Measurements from ENCODE around the gene EPHA4.

Gene EPHA4

DNA sequence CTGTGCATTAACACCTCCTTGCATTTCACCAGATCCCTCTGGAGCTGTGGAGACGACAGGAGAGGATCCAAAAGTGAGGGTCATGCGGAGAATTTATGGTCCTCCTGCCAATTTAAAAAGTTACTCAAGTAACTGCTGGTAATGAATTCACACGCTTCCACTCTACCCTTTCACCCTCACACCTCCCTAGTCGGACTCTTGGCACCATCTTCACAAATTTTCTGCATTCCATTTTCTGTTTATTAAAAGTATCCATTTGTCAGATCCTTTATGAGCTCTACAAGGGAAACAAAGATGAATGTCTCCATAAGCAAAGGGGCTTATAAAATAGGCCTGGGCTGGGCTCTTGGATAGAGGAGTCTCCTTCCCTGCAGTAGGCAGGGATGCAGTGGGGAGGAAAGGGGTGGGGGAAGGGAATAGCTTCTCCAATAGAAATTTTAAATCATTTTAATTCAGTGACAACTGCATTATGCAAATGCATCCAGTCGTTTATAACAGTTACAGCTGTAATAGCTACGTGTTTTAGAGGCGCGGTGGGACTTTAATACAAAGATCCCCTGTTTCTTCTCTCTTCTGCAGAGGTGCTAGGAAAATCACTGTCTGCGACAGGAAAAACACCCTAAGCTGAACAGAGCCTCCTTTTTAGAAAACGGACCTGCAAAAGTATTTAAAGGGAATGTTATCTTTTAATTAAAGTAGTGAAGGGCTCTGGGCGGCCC lies 132.2 kb downstream of the EPHA4 start:
- TF ChIP-seq YY1 (IDR thresholded peaks at IDR 0.05; ENCODE audit: low read depth): no peak
- no peak for TF ChIP-seq FOXM1 (IDR thresholded peaks at IDR 0.05; ENCODE audit: borderline replicate concordance, low read depth)
- TF ChIP-seq CEBPB (IDR thresholded peaks at IDR 0.05): no peak
- no peak for TF ChIP-seq CREB1 (IDR thresholded peaks at IDR 0.05; ENCODE audit: low read depth)
- TF ChIP-seq TEAD4 (IDR thresholded peaks at IDR 0.05): no peak
- TF ChIP-seq MAX (IDR thresholded peaks at IDR 0.05): no peak
- TF ChIP-seq, protein P1, sequence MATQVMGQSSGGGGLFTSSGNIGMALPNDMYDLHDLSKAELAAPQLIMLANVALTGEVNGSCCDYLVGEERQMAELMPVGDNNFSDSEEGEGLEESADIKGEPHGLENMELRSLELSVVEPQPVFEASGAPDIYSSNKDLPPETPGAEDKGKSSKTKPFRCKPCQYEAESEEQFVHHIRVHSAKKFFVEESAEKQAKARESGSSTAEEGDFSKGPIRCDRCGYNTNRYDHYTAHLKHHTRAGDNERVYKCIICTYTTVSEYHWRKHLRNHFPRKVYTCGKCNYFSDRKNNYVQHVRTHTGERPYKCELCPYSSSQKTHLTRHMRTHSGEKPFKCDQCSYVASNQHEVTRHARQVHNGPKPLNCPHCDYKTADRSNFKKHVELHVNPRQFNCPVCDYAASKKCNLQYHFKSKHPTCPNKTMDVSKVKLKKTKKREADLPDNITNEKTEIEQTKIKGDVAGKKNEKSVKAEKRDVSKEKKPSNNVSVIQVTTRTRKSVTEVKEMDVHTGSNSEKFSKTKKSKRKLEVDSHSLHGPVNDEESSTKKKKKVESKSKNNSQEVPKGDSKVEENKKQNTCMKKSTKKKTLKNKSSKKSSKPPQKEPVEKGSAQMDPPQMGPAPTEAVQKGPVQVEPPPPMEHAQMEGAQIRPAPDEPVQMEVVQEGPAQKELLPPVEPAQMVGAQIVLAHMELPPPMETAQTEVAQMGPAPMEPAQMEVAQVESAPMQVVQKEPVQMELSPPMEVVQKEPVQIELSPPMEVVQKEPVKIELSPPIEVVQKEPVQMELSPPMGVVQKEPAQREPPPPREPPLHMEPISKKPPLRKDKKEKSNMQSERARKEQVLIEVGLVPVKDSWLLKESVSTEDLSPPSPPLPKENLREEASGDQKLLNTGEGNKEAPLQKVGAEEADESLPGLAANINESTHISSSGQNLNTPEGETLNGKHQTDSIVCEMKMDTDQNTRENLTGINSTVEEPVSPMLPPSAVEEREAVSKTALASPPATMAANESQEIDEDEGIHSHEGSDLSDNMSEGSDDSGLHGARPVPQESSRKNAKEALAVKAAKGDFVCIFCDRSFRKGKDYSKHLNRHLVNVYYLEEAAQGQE (IDR thresholded peaks at IDR 0.05; ENCODE audit: low read depth): no peak
- no peak for TF ChIP-seq TAF1 (IDR thresholded peaks at IDR 0.05; ENCODE audit: low read depth)
- no peak for TF ChIP-seq EGR1 (IDR thresholded peaks at IDR 0.05)

GRCh38 chr2:221437056-221437455 lies 135.0 kb downstream of the EPHA4 start:
- TF ChIP-seq CEBPB (IDR thresholded peaks at IDR 0.05) (no peak), NFIC (IDR thresholded peaks at IDR 0.05) (no peak), FOXM1 (IDR thresholded peaks at IDR 0.05; ENCODE audit: borderline replicate concordance, low read depth) (no peak), RAD21 (IDR thresholded peaks at IDR 0.05; ENCODE audit: low read depth) (no peak), EP300 (IDR thresholded peaks at IDR 0.05; ENCODE audit: borderline replicate concordance) (no peak), USF1 (IDR thresholded peaks at IDR 0.05) (no peak), MAX (IDR thresholded peaks at IDR 0.05) (no peak), ZBTB7A (IDR thresholded peaks at IDR 0.05; ENCODE audit: low read depth) (no peak), CREB1 (IDR thresholded peaks at IDR 0.05; ENCODE audit: low read depth) (no peak), EGR1 (IDR thresholded peaks at IDR 0.05) (no peak), YY1 (IDR thresholded peaks at IDR 0.05; ENCODE audit: low read depth) (no peak), TAF1 (IDR thresholded peaks at IDR 0.05; ENCODE audit: low read depth) (no peak), TCF12 (IDR thresholded peaks at IDR 0.05; ENCODE audit: low read depth) (no peak), TEAD4 (IDR thresholded peaks at IDR 0.05) (no peak)
- TF ChIP-seq, protein P1 (IDR thresholded peaks at IDR 0.05; ENCODE audit: low read depth): no peak

GRCh38 chr2:221435171-221435570 lies 136.9 kb downstream of the EPHA4 start:
- TF ChIP-seq, protein P1 (IDR thresholded peaks at IDR 0.05; ENCODE audit: low read depth): no peak

- TF ChIP-seq TCF12 (IDR thresholded peaks at IDR 0.05; ENCODE audit: low read depth): no peak
- TF ChIP-seq CREB1 (IDR thresholded peaks at IDR 0.05; ENCODE audit: low read depth): no peak
- no peak for TF ChIP-seq CEBPB (IDR thresholded peaks at IDR 0.05)
- no peak for TF ChIP-seq FOXM1 (IDR thresholded peaks at IDR 0.05; ENCODE audit: borderline replicate concordance, low read depth)
- TF ChIP-seq EP300 (IDR thresholded peaks at IDR 0.05; ENCODE audit: borderline replicate concordance): no peak
- TF ChIP-seq ZBTB7A (IDR thresholded peaks at IDR 0.05; ENCODE audit: low read depth): no peak
- no peak for TF ChIP-seq RAD21 (IDR thresholded peaks at IDR 0.05; ENCODE audit: low read depth)
- no peak for TF ChIP-seq EGR1 (IDR thresholded peaks at IDR 0.05)
- no peak for TF ChIP-seq USF1 (IDR thresholded peaks at IDR 0.05)
- TF ChIP-seq TAF1 (IDR thresholded peaks at IDR 0.05; ENCODE audit: low read depth): no peak
- no peak for TF ChIP-seq MAX (IDR thresholded peaks at IDR 0.05)
These were observed 138.0 kb downstream of the EPHA4 start for GRCh38 chr2:221434142-221434541.
